ENCODE data around the gene TRPM3.

- TF ChIP-seq CTCF (IDR thresholded peaks at IDR 0.05) (no peak), POLR2A (IDR thresholded peaks at IDR 0.05) (no peak)
These were observed 496.3 kb downstream of the TRPM3 start for GRCh38 chr9:70625078-70625477.
